NCI-H1694 treated with DMSO at 0.1 percent for 48 hours (cell line): ENCODE results near the gene GSTO2.

Source experiments
- DNase-seq: peaks from one replicate; lab custom pipeline; 2025; lab: John Stamatoyannopoulos, UW

GSTO2 gene

DNA sequence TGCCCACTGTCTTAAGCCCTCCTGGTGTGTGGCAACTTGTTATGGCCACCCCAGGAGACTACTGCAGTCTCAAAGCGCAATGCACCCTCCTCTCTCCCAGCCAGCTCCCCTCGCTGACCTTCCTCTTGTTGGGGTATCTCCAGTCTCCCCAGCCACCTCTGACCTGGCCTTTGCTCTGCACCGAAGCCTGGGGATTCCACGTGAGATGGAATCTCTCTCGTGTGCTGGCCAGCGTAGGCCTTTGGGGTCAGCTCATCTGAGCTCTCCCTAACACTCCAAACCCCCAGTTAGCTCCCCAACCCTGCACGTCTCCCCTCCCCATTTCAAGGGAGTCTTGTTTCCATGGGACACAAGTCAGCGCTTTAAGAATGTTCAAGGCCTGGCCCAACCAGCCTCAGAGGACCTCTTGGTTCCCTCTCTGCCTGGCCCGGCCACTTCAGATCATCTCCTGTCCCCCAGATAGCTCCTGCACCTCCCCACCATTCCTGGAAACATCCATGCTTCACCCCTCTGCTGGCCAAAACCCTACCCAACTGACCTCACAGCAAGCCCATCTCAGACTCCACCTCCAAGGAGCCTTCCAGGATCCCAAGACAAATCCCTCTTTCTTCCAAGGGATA lies 58.1 kb downstream of the GSTO2 start:
- no peak for DNase-seq

DNA sequence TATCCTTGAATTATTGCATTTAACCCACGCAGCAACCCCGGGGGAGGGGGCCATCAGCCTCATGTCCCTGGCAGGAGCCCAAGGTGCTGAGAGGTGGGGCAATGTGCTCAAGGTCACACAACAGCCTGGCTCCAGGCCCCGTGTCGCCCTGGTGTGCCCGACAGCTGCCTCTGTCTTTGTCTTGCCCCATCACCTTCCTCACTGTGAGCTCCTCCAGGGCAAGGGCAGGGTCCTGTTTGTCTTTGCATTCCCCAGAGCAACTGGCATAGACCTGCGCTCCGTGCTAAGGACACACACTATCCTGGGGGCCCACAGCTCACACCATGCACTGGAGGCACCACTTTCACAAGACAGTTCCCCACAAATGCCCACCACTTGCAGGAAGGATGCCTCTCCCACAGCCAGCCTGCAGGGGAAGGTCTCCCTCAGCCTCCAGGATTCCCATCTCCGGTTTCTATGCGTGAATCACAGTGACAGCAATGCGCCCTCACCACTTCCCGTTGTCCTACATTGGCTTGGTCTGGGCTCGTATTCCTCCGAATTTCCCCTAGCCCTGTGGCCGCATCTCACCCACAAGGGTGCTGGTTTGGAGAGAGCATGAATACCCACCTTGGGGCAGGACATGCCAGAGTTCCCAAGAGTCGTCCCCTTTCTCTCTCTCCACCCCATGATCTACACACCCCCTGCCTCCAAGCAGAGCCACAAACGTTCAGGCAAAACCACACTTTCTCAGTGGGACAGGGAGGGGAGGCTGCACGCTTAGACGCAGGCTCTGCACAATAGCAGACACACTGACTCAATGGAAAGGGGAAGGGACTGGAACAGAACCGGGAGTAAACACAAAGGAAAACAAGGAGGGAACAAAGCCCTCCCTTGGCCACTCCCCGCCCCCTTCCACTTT lies 59.0 kb downstream of the GSTO2 start:
- DNase-seq, result no peak

DNA sequence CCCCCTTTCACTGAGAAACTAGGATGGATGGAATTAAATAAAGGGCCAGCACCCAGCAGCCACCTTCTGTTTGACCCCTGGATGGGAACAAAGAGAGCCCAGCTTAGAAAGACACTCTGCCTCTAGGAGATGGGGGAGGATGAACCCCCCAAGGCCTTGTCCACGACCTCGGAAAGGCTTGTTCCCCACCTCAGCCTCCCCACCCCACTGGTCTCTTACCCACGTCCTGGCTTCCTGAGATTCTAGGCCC lies 59.6 kb downstream of the GSTO2 start:
- no peak for DNase-seq

DNA sequence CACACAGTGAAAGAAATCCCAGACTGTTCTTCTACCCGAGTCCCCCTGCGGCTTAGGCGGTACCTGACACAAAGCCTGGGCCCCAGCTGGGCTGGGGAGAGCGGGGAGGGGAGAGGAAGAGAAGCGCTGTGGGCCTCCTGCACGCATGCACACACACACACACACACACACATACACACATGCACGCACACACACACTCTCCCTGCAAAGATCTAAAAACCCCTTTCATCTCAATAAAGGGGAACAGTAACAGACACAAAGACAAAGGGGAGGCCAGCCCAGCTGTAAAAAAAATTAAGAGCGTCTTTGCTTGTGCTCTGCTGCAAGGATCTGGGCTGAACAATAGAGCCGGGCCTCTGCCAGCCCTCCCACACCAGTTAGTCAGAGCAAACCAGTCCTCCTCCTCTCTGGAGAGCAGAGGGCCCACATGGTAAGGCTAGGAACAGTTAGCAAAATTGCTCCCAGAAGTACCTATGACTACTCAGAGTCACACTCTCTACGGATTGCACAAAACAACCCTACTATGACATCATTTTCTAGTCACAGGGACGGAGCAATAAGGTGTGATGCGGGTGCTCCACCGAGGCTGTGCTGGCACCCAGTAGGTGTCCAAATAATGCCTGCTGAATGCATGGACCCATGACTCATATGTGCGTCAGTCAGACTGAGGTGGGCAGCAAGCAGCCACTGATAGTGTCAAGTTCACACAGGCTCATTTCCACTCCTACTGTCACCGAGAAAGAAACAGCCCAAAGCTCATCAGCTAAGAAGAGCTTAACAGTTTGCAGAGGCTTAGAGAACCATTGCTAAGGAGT lies 60.1 kb downstream of the GSTO2 start:
- DNase-seq, result no peak

DNA sequence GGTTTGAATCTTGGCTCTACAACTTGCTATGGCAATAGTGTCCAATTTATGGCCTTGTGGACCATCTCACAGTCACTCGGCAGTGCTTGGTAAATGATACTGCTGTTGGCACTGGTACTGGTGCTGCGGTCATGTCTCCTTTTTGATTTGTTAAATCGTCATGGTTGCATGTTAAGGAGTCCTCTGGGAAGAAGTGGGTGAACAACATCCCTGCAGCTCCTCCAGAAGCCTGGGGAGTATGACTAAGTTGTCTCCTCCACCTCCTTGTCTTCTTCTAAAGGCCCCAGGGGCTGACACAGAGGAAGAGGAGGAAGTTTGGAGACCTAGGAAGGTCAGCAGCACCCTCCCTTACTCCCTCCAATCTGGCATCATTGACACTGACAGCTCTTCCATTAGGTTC lies 60.8 kb downstream of the GSTO2 start:
- no peak for DNase-seq

DNA sequence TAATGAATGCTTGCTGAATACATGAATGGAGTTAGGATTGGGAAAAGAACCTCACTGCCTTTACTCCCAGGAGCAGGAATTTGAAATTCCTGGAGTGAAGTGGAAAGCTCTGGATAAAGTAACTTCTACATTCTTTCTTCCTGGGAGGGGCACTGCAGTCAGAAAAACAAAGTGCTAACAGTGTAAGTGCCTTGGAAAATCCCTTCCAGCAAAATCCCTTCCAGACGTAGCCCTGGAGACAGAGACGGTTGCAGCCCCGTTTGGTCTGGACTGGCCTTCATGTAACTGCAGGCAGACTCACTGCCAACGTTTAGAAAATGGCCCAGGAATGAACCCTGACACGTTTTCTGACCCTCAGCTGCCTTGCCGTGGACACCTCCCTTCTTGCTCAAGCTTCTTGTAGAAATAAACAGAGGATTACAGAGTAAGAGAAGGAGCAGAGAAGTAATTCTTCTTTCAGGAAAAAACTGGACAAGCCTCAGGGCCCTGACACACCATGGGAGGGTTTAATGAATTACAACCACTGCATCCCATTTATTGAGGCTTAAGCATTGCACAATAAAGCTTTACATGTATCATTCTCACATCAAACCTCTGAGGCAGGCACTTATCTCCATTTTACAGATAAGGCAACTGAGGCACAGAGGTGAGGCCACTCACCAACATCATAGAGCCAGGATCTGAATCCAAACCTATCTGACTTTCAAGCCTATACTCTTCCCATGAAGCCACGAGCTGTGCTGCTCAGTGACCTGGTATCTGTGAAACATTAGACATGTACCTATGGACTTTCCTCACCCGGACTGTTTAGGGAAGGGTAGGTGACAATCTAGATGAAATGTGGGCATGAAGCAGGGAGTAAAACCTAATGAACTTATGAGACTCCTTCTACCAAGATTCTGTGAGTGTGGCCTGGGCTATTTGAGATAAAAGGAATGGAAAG lies 61.5 kb downstream of the GSTO2 start:
- no peak for DNase-seq

DNA sequence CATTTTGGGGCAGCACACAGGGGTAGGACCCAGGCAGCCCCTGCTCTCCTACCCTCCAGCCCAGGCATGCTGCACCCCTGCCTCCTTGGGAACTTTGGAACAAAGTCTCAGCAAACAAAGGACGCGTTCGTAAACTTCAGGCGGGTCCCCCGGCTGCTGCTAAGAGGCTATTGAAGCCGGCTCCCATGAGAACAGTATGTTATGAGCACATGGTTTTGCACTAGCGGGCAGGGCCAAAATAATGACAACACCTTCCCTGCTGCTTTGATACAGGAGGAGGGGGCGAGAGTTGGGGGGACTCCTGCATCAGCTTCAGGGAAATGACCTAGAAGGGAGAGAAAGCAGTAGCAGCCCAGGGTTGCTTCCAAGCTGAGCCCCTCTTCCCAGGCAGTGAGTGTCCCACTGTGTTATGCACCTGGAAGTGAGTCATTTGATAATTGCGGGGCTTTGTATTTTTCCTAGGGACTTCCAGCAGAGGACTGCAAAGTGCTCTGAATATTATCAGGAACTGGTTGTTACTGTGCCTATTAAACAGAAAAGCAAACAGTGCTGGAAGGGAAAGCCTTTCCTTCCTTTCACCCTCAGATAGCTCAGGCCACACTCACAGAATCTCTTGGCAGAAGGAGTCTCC lies 62.3 kb downstream of the GSTO2 start:
- DNase-seq, result no peak

DNA sequence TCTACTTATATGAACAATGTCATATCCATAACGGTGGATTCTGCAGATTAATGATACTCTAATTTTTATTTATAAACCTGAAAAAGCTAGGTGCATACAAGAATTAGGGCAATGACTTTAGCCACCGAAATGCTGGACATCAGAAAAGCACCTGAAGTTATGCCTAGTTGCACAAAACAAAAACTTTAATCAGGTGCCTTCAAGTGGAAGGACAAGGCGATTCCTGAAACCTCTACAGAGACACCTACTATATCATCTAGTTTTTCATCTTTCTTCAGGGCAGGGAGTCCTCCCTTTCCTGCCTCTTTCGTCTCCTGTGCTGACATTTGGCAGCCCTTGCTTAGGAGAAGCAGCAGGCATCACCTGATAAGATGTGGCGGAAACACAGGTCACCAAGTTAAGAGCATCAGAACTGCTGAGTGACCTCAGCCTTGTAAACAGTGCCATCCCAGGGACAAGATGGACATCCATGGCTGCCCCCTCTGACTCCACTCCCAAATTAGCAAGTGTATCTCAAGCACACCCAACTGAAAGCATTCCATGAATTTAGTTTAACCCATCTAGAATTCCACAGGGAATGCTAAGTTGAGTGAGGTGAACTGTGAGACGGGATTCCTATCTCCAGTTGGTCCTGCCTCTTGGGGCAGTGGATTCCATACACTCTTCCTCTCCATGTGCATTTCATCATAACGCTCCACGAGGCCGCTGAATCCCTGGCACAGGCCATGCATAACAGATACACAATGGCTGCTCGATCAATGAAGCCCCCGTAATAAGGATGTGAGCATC lies 63.5 kb downstream of the GSTO2 start:
- no peak for DNase-seq

DNA sequence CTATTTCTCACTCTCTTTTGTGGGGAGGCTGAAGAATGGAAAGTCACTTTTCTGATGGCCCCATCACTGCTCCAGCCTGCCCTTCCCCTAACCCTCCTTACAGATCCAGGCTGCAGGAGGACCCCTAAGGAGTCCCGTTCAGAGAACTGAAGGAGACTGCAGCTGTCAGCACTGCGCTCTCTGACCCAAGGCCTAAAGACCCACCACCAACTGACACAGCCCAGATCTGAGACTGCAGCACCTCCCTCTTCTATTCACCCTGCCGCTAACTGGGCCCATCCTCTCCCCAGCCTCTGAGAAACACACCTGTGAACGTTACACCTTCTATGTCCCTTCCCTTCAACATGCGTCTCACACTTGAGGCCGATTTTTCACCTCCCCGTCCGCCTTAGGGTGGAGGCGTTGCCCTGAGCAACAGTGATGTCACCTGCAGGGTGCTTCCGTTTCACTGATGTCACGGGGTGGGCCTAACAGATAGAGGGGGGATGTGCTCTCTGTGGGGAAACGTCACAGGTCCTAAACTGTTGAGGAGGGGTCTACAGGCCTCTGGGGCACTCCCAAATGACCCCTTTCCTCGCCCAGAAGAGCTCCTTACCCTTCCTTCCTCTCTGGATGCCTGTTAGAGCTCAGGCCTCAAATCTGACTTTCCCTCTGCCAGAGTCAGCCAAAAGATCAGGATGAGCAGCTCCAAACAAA lies 64.2 kb downstream of the GSTO2 start:
- DNase-seq, result no peak

DNA sequence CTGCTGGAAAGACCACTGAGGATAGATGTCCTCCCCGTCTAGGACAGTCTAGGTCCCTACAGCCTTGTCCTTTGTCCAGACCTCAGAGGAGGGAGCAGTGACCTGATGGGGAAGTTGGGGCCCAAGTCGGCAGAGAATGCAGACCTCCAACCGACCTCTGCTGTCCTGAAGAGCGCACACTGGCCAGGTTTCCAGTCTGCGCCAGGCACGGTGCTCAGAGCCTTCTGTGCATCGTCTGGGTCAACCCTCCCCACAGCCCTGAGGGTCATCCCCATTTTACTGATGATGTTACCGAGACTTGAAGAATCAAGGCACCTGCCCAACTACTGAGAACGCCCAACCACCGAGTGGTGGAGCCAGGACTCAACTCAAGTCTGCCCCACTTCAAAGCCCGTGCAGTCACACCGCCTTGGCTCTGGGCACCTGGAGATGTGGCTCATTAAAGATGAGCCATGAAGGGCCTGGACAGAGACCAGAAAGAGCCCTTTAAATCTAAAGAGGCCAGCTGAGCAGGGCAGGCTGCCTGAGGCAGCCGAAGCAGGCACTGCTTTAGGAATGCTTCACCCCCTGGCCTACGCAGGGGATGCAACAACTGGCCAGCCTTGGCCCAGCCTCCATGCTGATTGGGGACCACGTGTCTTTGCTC lies 64.9 kb downstream of the GSTO2 start:
- no peak for DNase-seq

DNA sequence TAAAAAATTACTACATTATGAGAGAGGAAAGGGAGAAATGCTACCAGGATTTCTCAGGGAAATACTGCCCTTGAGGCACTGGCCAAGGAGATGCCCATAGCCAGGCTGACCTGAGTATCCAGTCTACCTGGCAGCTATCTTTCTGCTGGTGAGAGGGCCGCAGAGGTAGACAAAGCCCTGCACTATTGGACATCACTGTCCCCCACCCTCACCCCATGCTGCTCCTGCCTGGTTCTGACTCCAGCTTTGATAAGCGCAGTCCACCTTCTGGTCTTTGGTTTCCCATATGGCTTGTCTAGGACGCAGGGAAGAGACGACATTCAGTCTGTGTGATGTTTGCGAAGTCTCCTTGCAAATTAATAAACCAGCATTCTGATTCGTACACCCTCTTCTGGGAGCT lies 65.6 kb downstream of the GSTO2 start:
- no peak for DNase-seq

DNA sequence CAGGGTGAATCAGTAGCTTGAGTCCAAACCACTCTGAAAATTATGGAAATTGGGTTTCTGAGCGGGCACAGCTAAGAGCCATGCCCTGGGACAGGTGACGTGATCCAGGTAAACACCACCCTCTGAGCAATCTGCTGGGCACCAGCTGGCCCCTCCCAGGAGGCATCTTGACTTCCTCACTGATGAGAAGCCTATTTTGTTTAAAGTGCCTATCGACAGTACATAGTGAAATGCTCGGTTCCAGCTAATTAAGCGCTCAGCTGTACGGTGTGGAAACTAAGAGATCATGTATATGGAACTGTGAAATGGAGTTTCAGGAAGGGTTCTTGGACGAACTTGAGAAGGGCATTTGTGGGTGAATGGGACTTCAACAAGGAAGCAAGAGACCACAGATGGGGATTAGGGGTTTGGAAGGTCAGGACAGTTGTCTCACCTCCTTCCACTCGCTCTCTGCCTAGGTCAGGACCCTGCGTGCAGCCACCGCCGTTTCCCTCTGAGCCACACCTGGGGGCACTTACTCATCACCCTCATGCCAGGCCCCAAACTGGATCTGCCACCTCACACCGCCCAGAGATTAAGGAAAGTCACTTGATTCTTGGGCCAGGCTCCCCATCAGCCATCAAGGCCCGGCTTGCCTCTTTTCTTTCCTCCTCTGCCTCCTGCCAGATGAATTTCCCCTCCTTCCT lies 66.1 kb downstream of the GSTO2 start:
- DNase-seq, result no peak

DNA sequence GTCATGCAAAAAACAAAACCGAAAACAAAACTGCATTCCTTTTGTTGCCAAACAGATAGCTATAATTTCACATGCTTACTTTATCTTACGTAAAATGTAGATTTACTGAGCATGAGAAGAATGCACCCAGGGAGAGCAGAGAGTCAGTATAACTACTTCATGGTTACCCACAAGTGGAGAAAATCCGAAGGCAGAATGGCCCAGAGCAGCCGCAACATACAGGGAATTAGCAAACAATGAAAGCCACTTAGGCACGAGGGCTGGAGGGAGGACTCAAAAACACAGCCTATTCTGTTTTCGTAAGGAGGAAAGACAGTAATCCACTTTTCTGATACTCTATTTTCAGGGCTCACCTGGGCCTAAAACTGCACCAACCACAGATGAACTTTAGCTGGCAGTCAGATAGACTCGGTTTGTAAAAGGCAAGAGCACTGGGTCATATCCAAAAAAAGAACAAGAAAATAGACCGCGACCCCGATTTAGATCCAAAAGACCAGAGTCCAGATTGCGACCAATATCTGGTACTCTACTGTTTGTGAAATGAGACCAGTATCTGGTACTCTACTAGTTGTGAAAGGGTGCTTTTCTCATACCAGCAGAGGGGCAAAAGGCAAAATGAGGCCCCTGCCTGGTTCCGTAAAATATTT lies 68.0 kb downstream of the GSTO2 start:
- no peak for DNase-seq

DNA sequence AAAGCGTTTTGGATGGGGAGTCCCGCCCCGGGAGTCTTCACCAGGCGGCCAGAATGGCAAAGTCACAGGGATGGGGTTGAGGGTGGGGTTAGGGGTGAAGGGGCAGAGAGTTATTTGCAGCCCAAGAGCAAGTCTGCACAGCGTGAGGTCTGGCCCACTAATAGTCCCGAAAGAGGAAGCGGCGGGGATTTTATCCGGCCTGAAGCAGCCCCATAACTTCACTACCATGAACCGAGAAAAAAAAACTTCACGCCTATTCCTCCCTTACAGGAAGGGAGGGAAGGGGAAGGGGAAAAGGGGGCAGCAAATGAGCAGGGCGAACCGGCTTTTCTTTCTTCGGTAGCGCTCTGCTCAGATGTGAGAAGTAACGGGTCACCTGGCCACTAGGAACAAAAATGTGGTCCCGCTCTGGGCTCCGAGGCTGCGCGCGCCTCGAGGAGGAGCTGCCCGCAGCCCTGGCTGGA lies 68.6 kb downstream of the GSTO2 start:
- no peak for DNase-seq

DNA sequence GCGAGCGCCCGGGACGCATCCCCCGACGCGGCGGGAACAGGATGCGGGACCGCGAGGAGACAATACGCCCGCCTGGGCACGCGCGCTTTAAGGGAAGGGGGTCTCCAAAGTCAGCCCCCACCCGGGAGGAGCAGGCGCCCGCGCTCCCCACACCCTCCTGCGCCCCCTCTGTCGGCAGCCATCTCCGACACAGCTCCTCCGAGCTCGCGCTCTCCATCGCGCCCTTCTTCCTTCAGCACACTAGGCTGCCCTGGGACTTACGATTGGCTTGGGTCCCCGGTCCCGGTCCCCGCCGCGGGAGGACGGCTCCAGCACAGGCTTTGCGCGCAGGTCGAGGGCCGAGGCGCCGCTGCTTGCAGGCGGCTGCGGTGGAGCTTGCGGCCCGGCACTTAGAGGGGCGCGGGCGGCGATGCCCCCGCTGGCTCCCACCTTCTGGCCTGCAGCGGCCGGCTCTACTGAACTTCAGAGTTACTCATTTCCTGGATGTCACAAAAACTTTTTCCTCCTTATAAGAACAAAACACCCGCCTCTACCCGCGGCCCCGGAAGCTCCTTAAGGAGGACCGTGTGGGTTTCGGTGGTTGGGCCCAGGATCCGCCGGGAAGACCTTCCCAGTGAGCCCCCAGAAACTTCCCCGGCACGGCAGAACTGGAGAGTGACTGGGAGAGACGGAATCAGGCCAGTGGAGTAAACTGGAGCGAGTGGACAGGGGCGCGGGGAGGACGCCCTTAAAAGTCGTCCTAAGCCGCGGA lies 69.2 kb downstream of the GSTO2 start, which contains the start of gene ITPRIP:
ITPRIP (minus strand) TSS at position 481 of the 751 bp plus-strand sequence. CDS start 22,414 bp downstream, outside the sequence.
- peak; percentile 40 for DNase-seq

DNA sequence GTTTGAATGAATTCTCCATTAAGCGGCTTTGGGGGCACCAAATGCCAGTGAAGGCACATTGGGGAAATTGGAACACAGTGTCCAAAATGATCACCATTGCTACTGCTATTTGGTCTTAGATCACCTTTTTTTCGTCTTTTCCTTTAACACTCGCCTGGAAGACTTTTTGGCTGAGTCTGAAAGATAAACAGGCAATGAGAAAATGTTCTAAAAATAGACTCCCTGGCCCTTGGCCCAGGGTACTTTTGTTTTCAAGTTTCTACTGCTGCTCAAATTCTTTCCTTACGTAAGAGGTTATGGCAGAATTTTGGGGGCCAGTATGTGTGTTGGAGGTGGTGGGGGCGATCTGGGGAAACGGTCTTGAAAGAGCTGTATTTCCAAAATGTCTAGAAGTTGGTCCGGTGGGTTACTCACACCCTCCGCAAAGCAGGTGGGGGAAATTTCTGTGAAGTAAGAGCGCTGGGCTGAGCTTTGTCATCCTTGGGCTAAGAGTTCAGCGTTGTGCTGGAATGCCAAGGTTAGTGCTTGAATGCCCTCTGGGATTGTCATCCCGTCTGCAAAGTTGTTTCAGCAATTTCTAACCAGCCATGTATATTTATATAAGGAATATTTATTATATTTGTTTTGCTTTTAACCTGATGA lies 70.6 kb downstream of the GSTO2 start:
- DNase-seq, result no peak

DNA sequence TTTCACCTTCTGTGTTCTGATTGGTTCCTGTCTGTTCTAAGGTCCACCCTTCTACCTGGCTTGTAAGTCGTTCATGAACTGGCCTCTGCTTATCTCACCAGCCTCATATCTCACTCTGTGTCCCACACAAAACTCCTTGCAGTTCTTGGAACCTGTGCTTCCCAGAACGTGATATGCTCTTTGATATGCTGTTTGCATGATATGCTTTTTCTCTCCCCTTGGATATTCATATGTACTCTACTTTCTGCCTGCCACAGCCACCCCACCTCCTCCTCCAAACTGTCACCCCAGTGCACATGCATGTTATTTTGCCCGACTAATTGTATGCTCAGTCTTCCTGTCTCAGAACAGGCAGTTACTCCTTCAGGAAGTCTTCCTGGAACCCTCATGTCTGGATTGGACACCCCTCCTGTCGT lies 71.1 kb downstream of the GSTO2 start:
- no peak for DNase-seq
